KOPT-K1 (cell line): Measurements from ENCODE around the gene PJA2.

Source experiments
- H3K27ac ChIP-seq: fragments of 200-600 bp; sonication (generic); 2 replicates; pipeline ENCODE4 v1.5.1; 2016; ENCODE audit warnings: antibody characterized with exemption, mild to moderate bottlenecking, low read depth, low read length; ENCODE audit not compliant: poor library complexity, severe bottlenecking
- H3K36me3 ChIP-seq: fragments of 200-600 bp; sonication (generic); 2 replicates; pipeline ENCODE4 v1.5.1; 2017; ENCODE audit warnings: antibody characterized with exemption, mild to moderate bottlenecking, low read length, moderate library complexity; ENCODE audit not compliant: insufficient read depth
- H3K9me3 ChIP-seq: fragments of 200-600 bp; sonication (generic); 2 replicates; pipeline ENCODE4 v1.5.1; 2017; ENCODE audit warnings: antibody characterized with exemption, low read length, mild to moderate bottlenecking; ENCODE audit not compliant: insufficient read depth, poor library complexity, severe bottlenecking

The PJA2 gene

DNA sequence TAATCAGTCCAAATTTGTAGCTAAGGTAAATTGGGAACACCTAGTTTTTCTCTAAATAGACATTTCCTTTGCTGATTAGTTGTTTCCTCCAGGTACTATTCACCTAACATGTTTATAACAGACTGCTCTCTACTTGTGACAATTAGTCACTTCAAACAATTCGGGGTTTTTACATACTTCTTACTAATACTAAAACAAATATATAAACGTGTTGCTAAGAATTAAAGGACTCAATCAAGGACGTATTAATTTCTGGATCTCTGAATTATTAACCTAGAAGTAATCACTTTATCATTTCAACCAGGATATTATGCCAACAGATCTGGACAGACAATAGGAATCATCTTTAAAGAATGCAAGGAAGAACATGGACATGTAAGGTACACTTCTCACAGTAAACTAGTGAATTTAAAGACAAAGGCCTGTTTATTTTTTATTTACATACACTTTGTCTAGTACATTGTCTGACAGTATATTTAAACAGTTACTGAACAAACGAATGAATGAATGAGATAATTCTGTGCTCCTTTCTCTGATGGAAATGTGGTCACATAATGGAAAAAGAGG lies 22.3 kb downstream of the PJA2 start:
- Histone ChIP-seq H3K9me3 (peaks cover 10% of the 10 kb centered on the region), H3K27ac (no peak overlapping the region), H3K36me3 (peaks cover 8% of the 10 kb centered on the region)

- peaks cover 9% of the 10 kb centered on the region for H3K9me3 ChIP-seq
- no peak overlapping the region for H3K27ac ChIP-seq
- H3K36me3 ChIP-seq, result peaks cover 57% of the 10 kb centered on the region
Measured at GRCh38 chr5:109378095-109378494, 31.7 kb downstream of the PJA2 start.

GRCh38 chr5:109374625-109375024 lies 35.1 kb downstream of the PJA2 start:
- peaks cover 1% of the 10 kb centered on the region for H3K9me3 ChIP-seq
- H3K36me3 ChIP-seq, result peaks cover 28% of the 10 kb centered on the region
- no peak overlapping the region for H3K27ac ChIP-seq

GRCh38 chr5:109373932-109374331 lies 35.8 kb downstream of the PJA2 start:
- H3K27ac ChIP-seq, result no peak overlapping the region
- H3K9me3 ChIP-seq, result peaks cover 8% of the 10 kb centered on the region
- H3K36me3 ChIP-seq, result peaks cover 27% of the 10 kb centered on the region

DNA sequence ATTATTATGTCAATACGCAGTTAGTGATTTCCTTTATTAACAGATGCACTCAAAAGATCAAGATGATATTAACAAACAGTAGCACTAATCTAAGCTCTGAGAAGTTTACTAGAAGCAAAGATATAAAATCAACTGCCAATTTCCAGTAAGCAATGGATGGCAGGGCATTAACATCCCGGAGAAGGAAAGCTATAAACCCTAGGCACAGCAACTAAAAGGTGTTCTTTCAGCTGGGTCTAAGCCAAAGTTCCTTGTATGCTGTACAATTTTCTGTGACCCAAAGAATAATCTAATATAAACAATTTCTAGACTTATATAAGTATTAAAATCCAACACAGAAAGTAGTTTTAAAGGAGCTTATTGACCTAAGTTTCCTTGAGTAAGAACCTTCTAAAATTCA lies 39.4 kb downstream of the PJA2 start:
- peaks cover 40% of the 10 kb centered on the region for H3K36me3 ChIP-seq
- no peak overlapping the region for H3K27ac ChIP-seq
- H3K9me3 ChIP-seq, result peaks cover 21% of the 10 kb centered on the region

GRCh38 chr5:109365653-109366052 lies 44.1 kb downstream of the PJA2 start:
- H3K9me3 ChIP-seq, result peaks cover 21% of the 10 kb centered on the region
- no peak overlapping the region for H3K27ac ChIP-seq
- H3K36me3 ChIP-seq, result peaks cover 76% of the 10 kb centered on the region

DNA sequence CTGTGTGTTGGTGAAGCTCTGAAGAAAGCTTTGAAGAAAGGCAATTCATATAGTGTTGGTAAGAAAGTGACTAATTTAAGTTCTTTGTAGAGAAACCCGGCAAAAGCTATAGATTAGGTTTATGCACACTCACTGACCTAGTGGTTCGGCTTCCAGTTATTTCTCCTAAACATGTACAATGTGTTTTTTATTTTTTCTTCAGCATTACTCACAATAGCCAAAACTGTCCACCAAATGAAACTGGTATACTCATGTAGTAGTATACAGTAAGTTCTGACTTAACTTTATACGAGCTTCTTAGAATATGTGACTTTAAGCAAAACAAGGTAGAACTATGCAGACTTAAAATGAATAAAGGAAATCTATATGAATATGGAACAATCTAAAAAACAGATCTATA lies 44.8 kb downstream of the PJA2 start:
- H3K36me3 ChIP-seq, result peaks cover 82% of the 10 kb centered on the region
- H3K9me3 ChIP-seq, result peaks cover 21% of the 10 kb centered on the region

DNA sequence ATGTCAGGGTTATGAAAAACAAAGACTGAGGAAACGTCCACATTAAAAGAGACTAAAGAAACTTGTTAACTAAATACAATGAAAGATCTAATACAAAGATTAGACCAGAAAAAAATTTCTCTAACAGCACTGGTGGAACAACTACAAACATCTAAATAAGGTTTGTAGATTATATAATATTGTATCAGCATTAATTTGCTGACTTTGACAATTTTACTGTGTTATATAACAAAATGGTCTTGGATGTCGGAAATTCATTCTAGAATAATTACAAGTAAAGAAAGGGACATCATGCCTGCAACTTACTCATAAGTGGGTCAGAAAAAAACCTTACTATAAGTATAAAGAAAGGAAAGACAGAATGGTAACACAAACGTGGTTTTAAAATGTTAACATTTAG lies 50.1 kb downstream of the PJA2 start:
- Histone ChIP-seq H3K9me3 (peaks cover 6% of the 10 kb centered on the region), H3K27ac (no peak overlapping the region), H3K36me3 (peaks cover 82% of the 10 kb centered on the region)

More for the DNA sequence above, 44.8 kb downstream of the PJA2 start:
- H3K27ac ChIP-seq, result no peak overlapping the region

- Histone ChIP-seq H3K36me3 (peaks cover 74% of the 10 kb centered on the region), H3K27ac (no peak overlapping the region), H3K9me3 (peaks cover 6% of the 10 kb centered on the region)
Measured at GRCh38 chr5:109357807-109358206, 52.0 kb downstream of the PJA2 start.

GRCh38 chr5:109354761-109355160 lies 55.0 kb downstream of the PJA2 start:
- Histone ChIP-seq H3K27ac (no peak overlapping the region), H3K9me3 (peaks cover 6% of the 10 kb centered on the region), H3K36me3 (peaks cover 63% of the 10 kb centered on the region)

- Histone ChIP-seq H3K27ac (no peak overlapping the region), H3K9me3 (no peaks in the 10 kb centered on the region), H3K36me3 (peaks cover 59% of the 10 kb centered on the region)
Measured at GRCh38 chr5:109351988-109352864, 57.5 kb downstream of the PJA2 start.

DNA sequence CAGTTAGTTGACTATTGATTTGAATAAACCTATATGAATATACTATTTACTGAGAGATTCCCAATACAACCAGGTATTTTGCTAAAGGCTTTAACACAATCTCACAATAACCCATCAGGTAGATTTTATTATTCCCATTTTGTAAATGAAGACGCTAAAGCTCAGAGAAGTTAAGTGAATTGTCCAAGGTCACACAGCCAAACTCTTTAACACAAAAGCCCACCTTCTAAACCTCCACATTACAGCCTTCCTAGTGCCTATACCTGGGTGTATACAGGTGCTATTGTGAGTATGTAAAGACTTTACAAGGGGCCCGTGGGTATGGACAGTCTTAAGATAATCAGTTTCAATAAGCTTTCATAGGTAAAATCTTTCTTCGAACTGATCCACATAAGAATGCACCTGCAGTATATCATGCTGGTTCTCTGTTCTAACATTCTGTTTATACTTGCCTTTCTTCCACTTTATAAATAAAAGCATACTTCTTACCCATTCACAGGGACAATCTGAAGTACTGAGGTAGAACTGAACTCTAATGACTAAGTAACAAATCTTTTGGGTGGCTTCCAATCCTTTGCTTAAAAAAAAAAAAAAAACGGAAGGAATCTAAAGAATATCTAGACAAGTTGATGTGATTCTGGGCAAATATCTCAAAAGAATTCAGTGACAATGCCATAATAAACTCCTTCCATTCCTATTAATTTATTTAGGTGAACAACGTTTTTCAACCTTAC lies 59.1 kb downstream of the PJA2 start:
- Histone ChIP-seq H3K9me3 (no peaks in the 10 kb centered on the region), H3K27ac (no peak overlapping the region), H3K36me3 (peaks cover 58% of the 10 kb centered on the region)

DNA sequence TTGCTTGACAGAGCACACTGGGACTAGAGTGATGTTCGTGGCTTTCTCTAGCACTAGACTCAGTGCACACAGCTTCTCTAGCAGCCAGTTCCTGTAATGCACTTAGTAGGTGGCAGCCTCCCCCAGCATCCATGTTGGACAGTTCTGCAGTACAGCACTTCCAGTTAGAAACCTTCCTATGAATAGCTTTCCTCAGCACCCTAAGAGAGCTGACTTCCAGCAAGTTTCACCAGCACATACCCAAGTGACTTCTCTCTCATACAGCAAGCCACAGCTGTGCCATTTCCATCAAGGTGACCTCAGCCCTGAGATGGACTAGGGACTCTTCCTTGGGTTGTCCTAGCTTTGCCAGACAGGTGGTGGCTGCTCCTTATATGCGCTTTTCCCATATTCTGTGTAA lies 60.4 kb downstream of the PJA2 start:
- no peak overlapping the region for H3K27ac ChIP-seq
- H3K36me3 ChIP-seq, result peaks cover 56% of the 10 kb centered on the region
- no peaks in the 10 kb centered on the region for H3K9me3 ChIP-seq

DNA sequence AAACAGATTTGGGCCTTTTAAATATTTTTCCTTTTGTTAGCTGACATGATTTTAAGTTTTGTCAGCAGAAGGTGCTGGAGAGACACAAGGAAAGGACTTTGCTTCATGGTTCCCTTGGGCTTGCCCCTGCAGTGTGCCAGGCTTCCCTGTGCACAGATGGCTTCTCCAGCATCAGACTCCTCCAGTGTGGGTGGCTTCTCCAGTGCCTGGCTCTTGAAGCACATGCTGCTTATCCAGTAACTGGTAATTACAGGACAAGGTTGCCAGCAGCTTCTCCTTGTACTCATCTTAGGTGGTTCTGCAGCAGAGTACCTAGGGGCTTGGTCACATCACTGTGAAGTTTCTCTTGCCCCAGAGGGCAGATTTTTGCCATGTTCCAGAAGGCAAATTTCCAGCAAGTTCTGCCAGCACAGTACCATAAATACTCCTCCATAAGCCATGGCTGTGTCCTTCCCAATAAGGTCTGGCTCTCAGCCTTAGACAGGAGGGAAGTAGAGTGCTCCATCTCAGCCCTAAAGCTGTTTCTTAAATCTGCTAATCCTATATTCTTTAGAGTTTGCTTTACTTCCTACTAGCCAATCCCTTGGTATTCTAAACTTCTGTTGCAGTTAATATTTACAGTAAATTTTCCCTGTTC lies 62.4 kb downstream of the PJA2 start:
- H3K27ac ChIP-seq, result no peak overlapping the region
- H3K36me3 ChIP-seq, result peaks cover 66% of the 10 kb centered on the region
- no peaks in the 10 kb centered on the region for H3K9me3 ChIP-seq

GRCh38 chr5:109345699-109346098 lies 64.1 kb downstream of the PJA2 start:
- Histone ChIP-seq H3K27ac (no peak overlapping the region), H3K36me3 (peaks cover 55% of the 10 kb centered on the region), H3K9me3 (no peaks in the 10 kb centered on the region)
